Heart left ventricle (tissue), 16 donors: Measurements from ENCODE around the gene NWD2. TPM values are rescaled to one million over a fixed set of nuclear protein-coding genes. Genes with fewer than 3 reads are reported as not detected.

Experiments
- ATAC-seq, 4 donors: fragments of 200-7000 bp; cut with Tn5 transposase; one replicate each; pipeline ENCODE4 v1.9.1; 2020 to 2022; ENCODE audit warnings: moderate library complexity in 4 of 4, mild to moderate bottlenecking in 3 of 4, moderate number of reproducible peaks in 1 of 4
- DNase-seq, 5 donors: peaks; one replicate each; pipeline ENCODE4 v3.0.0-alpha.2; 2020
- H3K27ac ChIP-seq, 12 donors: fragments of 200-600 bp; sonication (generic) in 4 of 12; one replicate each; pipeline versions ENCODE4 v1.5.0 to v1.8.0; 2016 to 2022; ENCODE audit warnings: mild to moderate bottlenecking in 2 of 12
- H3K27me3 ChIP-seq, 9 donors: fragments of 200-600 bp; sonication (generic) in 2 of 9; one replicate each; pipeline versions ENCODE4 v1.5.1 to v1.8.0; 2016 to 2022; ENCODE audit warnings: mild to moderate bottlenecking in 3 of 9
- H3K36me3 ChIP-seq, 9 donors: fragments of 200-600 bp; sonication (generic) in 2 of 9; one replicate each; pipeline versions ENCODE4 v1.5.0 to v1.8.0; 2018 to 2022; ENCODE audit warnings: mild to moderate bottlenecking in 2 of 9
- H3K4me1 ChIP-seq, 12 donors: fragments of 200-600 bp; sonication (generic) in 4 of 12; one replicate each; pipeline versions ENCODE4 v1.5.0 to v1.8.0; 2016 to 2022; ENCODE audit warnings: mild to moderate bottlenecking in 3 of 12
- H3K4me3 ChIP-seq, 12 donors: fragments of 200-600 bp; sonication (generic) in 4 of 12; one replicate each; pipeline versions ENCODE4 v1.5.0 to v1.8.0; 2017 to 2022; ENCODE audit warnings: mild to moderate bottlenecking in 9 of 12, moderate library complexity in 4 of 12
- H3K9me3 ChIP-seq, 12 donors: fragments of 200-600 bp; sonication (generic) in 4 of 12; one replicate each; pipeline versions ENCODE4 v1.5.0 to v1.8.0; 2016 to 2022; ENCODE audit warnings: mild to moderate bottlenecking in 1 of 12
- POLR2A ChIP-seq, 2 donors: fragments of 450-650 bp; IDR thresholded peaks; one replicate each; pipeline ENCODE4 v1.6.1; 2017; ENCODE audit warnings: antibody characterized with exemption in 2 of 2, mild to moderate bottlenecking in 2 of 2, moderate library complexity in 2 of 2
- WGBS, 4 donors: extraction: QIAGEN DNeasy Blood & Tissue Kit in 2 of 4; methylation state at CpG; one replicate each; pipeline versions ENCODE4 v1.1.5 to v1.1.7; 2013 to 2018; 5-methylcytosine and 5-hydroxymethylcytosine counted together
- intact Hi-C, 10 donors: fragments of 100-400 bp; cut with DNase I; formaldehyde crosslinking; loops; one replicate each; pipeline versions ENCODE4 v1.11.1 to v1.14.2; 2022
- polyA plus RNA-seq, 2 donors: library from polyadenylated mRNA; stranded (reverse); fragments of 200-250 nt; gene quantifications; one replicate each; pipeline ENCODE4 v1.2.3, GENCODE V29; 2013
- total RNA-seq, 9 donors: library from RNA; depleted of rRNA in 2 of 9; stranded (reverse); fragments of >200 nt in 2 of 9; fragmentation: NEBNext Ultra II Directional in 3 of 9; extraction: Animal tissue kit (Norgen Biotek cat#: 25700) in 3 of 9; gene quantifications; one replicate each; pipeline versions ENCODE4 v1.1.0 to v1.2.4, GENCODE V29; 2016 to 2023
- TF ChIP-seq, protein P1 (sequence below), 12 donors: fragments of 200-600 bp; sonication (generic) in 4 of 12; IDR thresholded peaks; one replicate each; pipeline versions ENCODE4 v1.5.0 to v1.8.0; 2018 to 2022; ENCODE audit warnings: antibody characterized with exemption in 12 of 12, mild to moderate bottlenecking in 5 of 12
- donor health status: ischemic (EF 13 %, LVEDD 7.1; RV severe dilation, severe dysfunction).
- donor health status: healthy with polysubstance abuse.
- donor health status: DM: no; HTN: yes; CAD: no.
- donor health status: DM: no; HTN: no; CAD: no.
- donor health status: ischemic (EF 25% LVEDD 6.9; RV normal size, moderate dysfunction).
- donor health status: ischemic (EF 25% LVEDD 5.7; RV mildly dilated, moderate dysfunction).
- donor health status: healthy.
- donor health status: DM: yes; HTN: yes; CAD: no.
- donor health status: ischemic (EF 35%, LVEDD 5.7; RV mildly dilated, moderate dysfunction).
- donor health status: nonischemic (EF 11% LVEDD 7.7; RV severe dilation, severe dysfunction).
- donor health status: DM: yes; HTN: yes; CAD: no.
- donor health status: PGD.
- donor health status: ischemic (EF 29% LVEDD 5.4; RV normal size, mild dysfunction).
- donor health status: nonischemic (EF 23%, LVEDD 6.1; RV moderate dilation, normal function).

NWD2 gene
- total and polyA plus RNA-seq, 11 donors = under 0.01 to 0.16 (median 0.05) TPM; not detected in 5

- Histone ChIP-seq H3K4me3 (no peak overlapping the region), H3K27ac (no peak overlapping the region), H3K27me3 (peaks cover 0 to 42% (median 5%) of the 10 kb centered on the region in 9 donors), H3K9me3 (no peaks in the 10 kb centered on the region), H3K4me1 (no peaks in the 10 kb centered on the region), H3K36me3 (no peaks in the 10 kb centered on the region)
- DNase-seq (no peak), ATAC-seq (no peak)
- TF ChIP-seq, protein P1, sequence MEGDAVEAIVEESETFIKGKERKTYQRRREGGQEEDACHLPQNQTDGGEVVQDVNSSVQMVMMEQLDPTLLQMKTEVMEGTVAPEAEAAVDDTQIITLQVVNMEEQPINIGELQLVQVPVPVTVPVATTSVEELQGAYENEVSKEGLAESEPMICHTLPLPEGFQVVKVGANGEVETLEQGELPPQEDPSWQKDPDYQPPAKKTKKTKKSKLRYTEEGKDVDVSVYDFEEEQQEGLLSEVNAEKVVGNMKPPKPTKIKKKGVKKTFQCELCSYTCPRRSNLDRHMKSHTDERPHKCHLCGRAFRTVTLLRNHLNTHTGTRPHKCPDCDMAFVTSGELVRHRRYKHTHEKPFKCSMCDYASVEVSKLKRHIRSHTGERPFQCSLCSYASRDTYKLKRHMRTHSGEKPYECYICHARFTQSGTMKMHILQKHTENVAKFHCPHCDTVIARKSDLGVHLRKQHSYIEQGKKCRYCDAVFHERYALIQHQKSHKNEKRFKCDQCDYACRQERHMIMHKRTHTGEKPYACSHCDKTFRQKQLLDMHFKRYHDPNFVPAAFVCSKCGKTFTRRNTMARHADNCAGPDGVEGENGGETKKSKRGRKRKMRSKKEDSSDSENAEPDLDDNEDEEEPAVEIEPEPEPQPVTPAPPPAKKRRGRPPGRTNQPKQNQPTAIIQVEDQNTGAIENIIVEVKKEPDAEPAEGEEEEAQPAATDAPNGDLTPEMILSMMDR (IDR thresholded peaks at IDR 0.05) = no peak
- TF ChIP-seq POLR2A (IDR thresholded peaks at IDR 0.05) = no peak
- intact Hi-C loops = no loop called here
- WGBS, 4 donors = 60 to 75% (median 68%) methylated on average over 8 of the region's 8 CpGs
Measured at GRCh38 chr4:37446016-37446415, 201.5 kb downstream of the NWD2 start.

- WGBS, 4 donors = 75 to 81% (median 77%) methylated on average over 3 of the region's 3 CpGs
- H3K36me3 ChIP-seq = no peaks in the 10 kb centered on the region
- intact Hi-C loops = no loop called here
- DNase-seq (no peak), ATAC-seq (no peak)
- peaks cover 0 to 60% (median 11%) of the 10 kb centered on the region in 9 donors for H3K27me3 ChIP-seq
- TF ChIP-seq, protein P1 (IDR thresholded peaks at IDR 0.05) = no peak
- H3K27ac ChIP-seq = no peak overlapping the region
- H3K9me3 ChIP-seq = no peaks in the 10 kb centered on the region
- no peak overlapping the region for H3K4me3 ChIP-seq
- H3K4me1 ChIP-seq = peaks cover 0 to 2% (median 0%) of the 10 kb centered on the region in 12 donors
Measured at GRCh38 chr4:37447886-37448285, 203.3 kb downstream of the NWD2 start.

DNA sequence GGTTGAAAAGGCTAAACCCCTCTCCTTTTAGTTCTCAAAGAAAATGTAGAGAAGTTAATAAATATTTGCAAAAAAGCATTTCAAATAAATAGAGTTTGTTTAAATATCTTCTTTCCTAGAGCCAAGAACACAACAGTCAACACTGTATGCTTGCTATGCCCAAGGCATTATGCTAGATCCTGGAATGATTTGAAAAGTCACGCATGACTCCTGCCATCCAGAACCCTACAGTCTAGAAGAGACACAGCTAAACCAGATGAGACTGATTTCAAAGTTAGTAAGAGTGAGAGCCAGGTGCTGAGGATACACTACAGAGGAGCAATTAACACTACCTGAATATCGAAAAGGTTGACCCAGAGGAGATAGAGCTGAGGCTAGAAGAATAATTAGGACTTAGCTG is 205.8 kb downstream of the NWD2 start:
- no peak overlapping the region for H3K27ac ChIP-seq
- H3K4me1 ChIP-seq = peaks cover 0 to 15% (median 6%) of the 10 kb centered on the region in 12 donors
- H3K27me3 ChIP-seq = peaks cover 6 to 74% (median 21%) of the 10 kb centered on the region in 9 donors
- no peak for DNase-seq
- no peaks in the 10 kb centered on the region for H3K9me3 ChIP-seq
- TF ChIP-seq, protein P1 (IDR thresholded peaks at IDR 0.05) = no peak
- TF ChIP-seq POLR2A (IDR thresholded peaks at IDR 0.05) = no peak
- H3K36me3 ChIP-seq = no peaks in the 10 kb centered on the region
- ATAC-seq = no peak
- intact Hi-C loops = loop anchor here in 7 of 10 donors (5.0 to 10.0 kb wide), 2 partner anchors 117 to 344 kb away; no protein-coding TSS in a partner anchor
- 83 to 92% (median 87%) methylated on average over 2 of the region's 2 CpGs for WGBS, 4 donors
- no peak overlapping the region for H3K4me3 ChIP-seq

GRCh38 chr4:37450911-37451310 is 206.4 kb downstream of the NWD2 start:
- no peak for TF ChIP-seq POLR2A (IDR thresholded peaks at IDR 0.05)
- TF ChIP-seq, protein P1 (IDR thresholded peaks at IDR 0.05) = no peak
- Histone ChIP-seq H3K27me3 (peaks cover 6 to 75% (median 21%) of the 10 kb centered on the region in 9 donors), H3K36me3 (no peaks in the 10 kb centered on the region), H3K4me1 (peaks cover 0 to 15% (median 6%) of the 10 kb centered on the region in 12 donors), H3K9me3 (no peaks in the 10 kb centered on the region), H3K27ac (no peak overlapping the region), H3K4me3 (no peak overlapping the region)
- intact Hi-C loops = loop anchor here in 7 of 10 donors (5.0 to 10.0 kb wide), 2 partner anchors 116 to 344 kb away; no protein-coding TSS in a partner anchor
- ATAC-seq (no peak), DNase-seq (no peak)
- WGBS, 4 donors = 81 to 97% (median 91%) methylated on average over 1 of the region's 1 CpG
